ENCODE data around the gene GTPBP6. TPM values are rescaled to one million over a fixed set of nuclear protein-coding genes. Genes with fewer than 3 reads are reported as not detected.
"Not testable (repeated sequence)": the region's sequence is repeated elsewhere in the genome, so short reads cannot be mapped to it uniquely, and the experiment has no call there.

GTPBP6 gene
- total RNA-seq, 1 experiment from 2014 or later: 59.2 TPM

GRCh38 chrX:335758-336155, 17.2 kb upstream of the GTPBP6 start:
- DNase-seq (ENCODE audit: low read depth): no peak

- no peak for DNase-seq (ENCODE audit: low read depth)
Measured at GRCh38 chrX:334971-335757, 16.6 kb upstream of the GTPBP6 start.

- no peak for DNase-seq (ENCODE audit: low read depth)
Measured at GRCh38 chrX:334331-334891, 15.8 kb upstream of the GTPBP6 start.

GRCh38 chrX:333611-334311, 15.2 kb upstream of the GTPBP6 start:
- DNase-seq (ENCODE audit: low read depth): no peak

GRCh38 chrX:332916-333610, 14.5 kb upstream of the GTPBP6 start:
- no peak for DNase-seq (ENCODE audit: low read depth)

- no peak for DNase-seq (ENCODE audit: low read depth)
Measured at GRCh38 chrX:332496-332860, 13.9 kb upstream of the GTPBP6 start.

- DNase-seq (ENCODE audit: low read depth): no peak
Measured at GRCh38 chrX:331825-332495, 13.4 kb upstream of the GTPBP6 start.

- DNase-seq (ENCODE audit: low read depth): peak; percentile 58
Measured at GRCh38 chrX:331151-331824, 12.7 kb upstream of the GTPBP6 start.

GRCh38 chrX:330726-331150, 12.1 kb upstream of the GTPBP6 start:
- DNase-seq (ENCODE audit: low read depth): no peak

- not testable (repeated sequence) for DNase-seq (ENCODE audit: low read depth)
Measured at GRCh38 chrX:330141-330725, 11.6 kb upstream of the GTPBP6 start.

GRCh38 chrX:329291-329910, 10.8 kb upstream of the GTPBP6 start:
- no peak for DNase-seq (ENCODE audit: low read depth)

- DNase-seq (ENCODE audit: low read depth): no peak
Measured at GRCh38 chrX:327660-328126, 9.1 kb upstream of the GTPBP6 start.

- not testable (repeated sequence) for DNase-seq (ENCODE audit: low read depth)
Measured at GRCh38 chrX:324664-325063, 6.1 kb upstream of the GTPBP6 start.

GRCh38 chrX:323721-324628, 5.4 kb upstream of the GTPBP6 start:
- DNase-seq (ENCODE audit: low read depth): peak; percentile 30

GRCh38 chrX:320126-320783, 1.7 kb upstream of the GTPBP6 start:
- no peak for DNase-seq (ENCODE audit: low read depth)

GRCh38 chrX:319579-320125, 1.1 kb upstream of the GTPBP6 start:
- DNase-seq (ENCODE audit: low read depth): no peak

GRCh38 chrX:318068-318738, 393 bp downstream of the GTPBP6 start:
- DNase-seq (ENCODE audit: low read depth): peak; percentile 97
